H54 (cell line): Measurements from ENCODE around the gene OBSL1.

ENCODE experiments used
- DNase-seq: peaks from one replicate; pipeline ENCODE4 v3.0.0; 2011; ENCODE audit warnings: low spot score, mixed read lengths; ENCODE audit not compliant: insufficient read length
- FAIRE-seq: peaks from 3 replicates; lab custom pipeline; 2011; peaks lifted over from hg19 to GRCh38; lab: Jason Lieb, UNC
- POLR2A ChIP-seq: IDR thresholded peaks from 2 replicates; pipeline ENCODE4 v1.6.1; 2011; ENCODE audit warnings: low read depth, mild to moderate bottlenecking, low read length

The OBSL1 gene

GRCh38 chr2:219571311-219572236 lies at the start of gene OBSL1:
OBSL1 (minus strand) TSS chr2:219571539; CDS start chr2:219571232, 307 bp downstream.
- no peak for FAIRE-seq
- DNase-seq = peak; percentile 75
- peak; percentile 50; the same call in 1 of the 2 replicates for TF ChIP-seq POLR2A

- DNase-seq (no peak), FAIRE-seq (no peak)
- no peak for TF ChIP-seq POLR2A
These were observed 49.2 kb upstream of the OBSL1 start for GRCh38 chr2:219620546-219620945.

- no peak for FAIRE-seq
These were observed 47.9 kb upstream of the OBSL1 start for GRCh38 chr2:219619235-219619634.

GRCh38 chr2:219618733-219619122 lies 47.4 kb upstream of the OBSL1 start:
- no peak for DNase-seq
- no peak for FAIRE-seq
- TF ChIP-seq POLR2A = no peak

More at GRCh38 chr2:219619235-219619634, 47.9 kb upstream of the OBSL1 start:
- no peak for TF ChIP-seq POLR2A
- DNase-seq = no peak

GRCh38 chr2:219616550-219616949 lies 45.2 kb upstream of the OBSL1 start:
- TF ChIP-seq POLR2A = no peak
- no peak for FAIRE-seq

GRCh38 chr2:219615894-219616293 lies 44.6 kb upstream of the OBSL1 start:
- DNase-seq (no peak), FAIRE-seq (no peak)
- TF ChIP-seq POLR2A = no peak

More at GRCh38 chr2:219616550-219616949, 45.2 kb upstream of the OBSL1 start:
- DNase-seq = no peak

- FAIRE-seq (no peak), DNase-seq (no peak)
- TF ChIP-seq POLR2A = no peak
These were observed 43.7 kb upstream of the OBSL1 start for GRCh38 chr2:219615036-219615435.

- TF ChIP-seq POLR2A = no peak
- FAIRE-seq (no peak), DNase-seq (no peak)
These were observed 42.9 kb upstream of the OBSL1 start for GRCh38 chr2:219614076-219614860.

- FAIRE-seq (no peak), DNase-seq (no peak)
- no peak for TF ChIP-seq POLR2A
These were observed 42.2 kb upstream of the OBSL1 start for GRCh38 chr2:219613461-219614070.

GRCh38 chr2:219612577-219613286 lies 41.4 kb upstream of the OBSL1 start:
- DNase-seq = no peak
- TF ChIP-seq POLR2A = no peak
- no peak for FAIRE-seq

GRCh38 chr2:219611866-219612576 lies 40.7 kb upstream of the OBSL1 start:
- no peak for FAIRE-seq
- DNase-seq = no peak
- no peak for TF ChIP-seq POLR2A

- DNase-seq = no peak
- no peak for TF ChIP-seq POLR2A
- FAIRE-seq = no peak
These were observed 40.0 kb upstream of the OBSL1 start for GRCh38 chr2:219611306-219611705.
